GM12878 (cell line): ENCODE measurements around the gene TAS2R5. TPM values are rescaled to one million over a fixed set of nuclear protein-coding genes. Genes with fewer than 3 reads are reported as not detected.

Experiments
- ATAC-seq: fragments of 200-7000 bp; cut with Tn5 transposase; 3 replicates; pipeline ENCODE4 v1.9.1; 2020; ENCODE audit warnings: mild to moderate bottlenecking, moderate library complexity
- BruUV-seq: library from RNA; stranded (reverse); fragments of 400-500 nt; replicated peaks from 2 replicates; lab custom pipeline; 2021; lab: Mats Ljungman, UMichigan
- CTCF ChIA-PET: fragments of 300-600 bp; sonication (Branson Sonifier 250); formaldehyde crosslinking; extraction: SDS; loops from one replicate; lab custom pipeline; 2021; ENCODE audit warnings: inconsistent platforms; lab: Yijun Ruan, JAX
- POLR2A ChIA-PET: fragments of 350-600 bp; formaldehyde crosslinking; extraction: SDS; loops from one replicate; lab custom pipeline; 2021; ENCODE audit warnings: inconsistent platforms; lab: Charles Lee
- RAD21 ChIA-PET: fragments of 300-600 bp; sonication (Branson Sonifier 250); formaldehyde crosslinking; loops from one replicate; lab custom pipeline; 2023; ENCODE audit warnings: antibody characterized with exemption; ENCODE audit not compliant: unreplicated experiment; lab: Charles Lee
- SMC1A ChIA-PET: fragments of 300-600 bp; sonication (Branson Sonifier 250); formaldehyde crosslinking; loops from one replicate; lab custom pipeline; 2023; ENCODE audit not compliant: unreplicated experiment, uncharacterized antibody; lab: Charles Lee
- DNase-seq: peaks from one replicate; pipeline ENCODE4 v3.0.0-alpha.2; 2011; ENCODE audit warnings: low read depth, low spot score
- FAIRE-seq: peaks from 3 replicates; lab custom pipeline; 2011; peaks lifted over from hg19 to GRCh38; lab: Jason Lieb, UNC
- H2AFZ ChIP-seq: 2 replicates; pipeline ENCODE4 v1.6.0; 2011; ENCODE audit warnings: low read depth, low read length, control low read depth; ENCODE audit not compliant: control insufficient read depth
- H3K27ac ChIP-seq: 2 replicates; pipeline ENCODE4 v1.5.1; 2011; ENCODE audit warnings: control low read depth; ENCODE audit not compliant: control insufficient read depth, insufficient read depth
- H3K27me3 ChIP-seq, 2 experiments: replicated peaks in 1 of 2; 2 replicates each; pipeline versions ENCODE4 v1.6.0 to v1.6.1; 2011; ENCODE audit warnings: low read length in 1 of 2; ENCODE audit not compliant: control insufficient read depth in 2 of 2, insufficient read depth in 2 of 2
- H3K36me3 ChIP-seq, 2 experiments: 2 replicates each; pipeline ENCODE4 v1.5.1; 2011; ENCODE audit warnings: low read length in 1 of 2; ENCODE audit not compliant: control insufficient read depth in 2 of 2, insufficient read depth in 2 of 2
- H3K4me1 ChIP-seq: 2 replicates; pipeline ENCODE4 v1.6.1; 2011; ENCODE audit warnings: mild to moderate bottlenecking, low read length, moderate library complexity, mixed read lengths; ENCODE audit not compliant: control insufficient read depth, insufficient read depth
- H3K4me2 ChIP-seq: 2 replicates; pipeline ENCODE4 v1.6.0; 2011; ENCODE audit warnings: control low read depth; ENCODE audit not compliant: control insufficient read depth, insufficient read depth
- H3K4me3 ChIP-seq: fragments of 200-600 bp; sonication (generic); 2 replicates; pipeline ENCODE4 v1.5.1; 2016
- H3K79me2 ChIP-seq: 2 replicates; pipeline ENCODE4 v1.6.0; 2011; ENCODE audit warnings: low read length; ENCODE audit not compliant: control insufficient read depth, insufficient read depth
- H3K9ac ChIP-seq: 2 replicates; pipeline ENCODE4 v1.8.0; 2011; ENCODE audit warnings: low read length, control low read depth, mixed read lengths; ENCODE audit not compliant: control insufficient read depth, insufficient read depth
- H3K9me3 ChIP-seq: replicated peaks from 3 replicates; pipeline ENCODE4 v1.5.1; 2011; ENCODE audit warnings: mild to moderate bottlenecking, low read length; ENCODE audit not compliant: control insufficient read depth, insufficient read depth
- H4K20me1 ChIP-seq: 2 replicates; pipeline ENCODE4 v1.6.0; 2011; ENCODE audit not compliant: control insufficient read depth, insufficient read depth
- BCL3 ChIP-seq: IDR thresholded peaks from 2 replicates; pipeline ENCODE4 v1.6.1; 2011; ENCODE audit warnings: borderline replicate concordance, low read depth, mild to moderate bottlenecking, moderate library complexity, low read length; ENCODE audit not compliant: insufficient read depth, poor library complexity, severe bottlenecking
- CHD1 ChIP-seq: IDR thresholded peaks from 2 replicates; pipeline ENCODE4 v1.6.1; 2012; ENCODE audit warnings: low read depth, low read length, improper control_type of control experiment
- CHD4 ChIP-seq: fragments of 200-600 bp; sonication (generic); IDR thresholded peaks from 2 replicates; pipeline ENCODE4 v1.6.1; 2016; ENCODE audit warnings: mild to moderate bottlenecking
- ELK1 ChIP-seq: IDR thresholded peaks from 2 replicates; pipeline ENCODE4 v1.6.1; 2012; ENCODE audit warnings: low read depth, low read length, improper control_type of control experiment
- STAT1 ChIP-seq: fragments of 450-650 bp; conservative IDR thresholded peaks from 2 replicates; pipeline ENCODE4 v1.6.1; 2014; ENCODE audit warnings: antibody characterized with exemption, mild to moderate bottlenecking
- SUZ12 ChIP-seq: fragments of 200-600 bp; sonication (generic); IDR thresholded peaks from one replicate; pipeline ENCODE4 v1.6.1; 2018; ENCODE audit warnings: antibody characterized with exemption, mild to moderate bottlenecking; ENCODE audit not compliant: unreplicated experiment
- USF1 ChIP-seq: IDR thresholded peaks from 2 replicates; pipeline ENCODE4 v1.6.1; 2011; ENCODE audit warnings: borderline replicate concordance, low read depth, mild to moderate bottlenecking, moderate library complexity, mixed read lengths, low read length; ENCODE audit not compliant: insufficient read depth; ENCODE audit errors: extremely low read length
- ZBTB40 ChIP-seq: fragments of 450-650 bp; IDR thresholded peaks from 2 replicates; pipeline ENCODE4 v1.6.1; 2016; ENCODE audit warnings: mild to moderate bottlenecking, moderate library complexity, borderline replicate concordance
- ZNF207 ChIP-seq: fragments of 450-650 bp; IDR thresholded peaks from 2 replicates; pipeline ENCODE4 v1.6.1; 2014; ENCODE audit warnings: antibody characterized with exemption, mild to moderate bottlenecking, borderline replicate concordance
- WGBS: methylation state at CpG from one replicate; pipeline ENCODE4 v1.1.6; 2016; ENCODE audit warnings: low lambda C conversion rate; ENCODE audit not compliant: insufficient replicate concordance, insufficient coverage; ENCODE audit errors: missing lambda C conversion rate; 5-methylcytosine and 5-hydroxymethylcytosine counted together
- in situ Hi-C: fragments of 300-500 bp; cut with MboI; formaldehyde crosslinking; loops from 9 replicates; pipeline ENCODE4 v1.14.3; 2018; ENCODE audit warnings: mixed read lengths
- intact Hi-C: fragments of 100-400 bp; cut with micrococcal nuclease; formaldehyde crosslinking; loops from one replicate; pipeline ENCODE4 v1.14.2; 2022; ENCODE audit not compliant: unreplicated experiment
- polyA plus RNA-seq, 11 experiments: library from polyadenylated mRNA; depleted of rRNA in 4 of 11; unstranded in 6 of 11; stranded (reverse) in 5 of 11; fragments of >200 nt; fragmentation: Nextera tagmentation in 4 of 11; fragmentation: Illumina TruSeq in 1 of 11; extraction: Ambion mirVana in 4 of 11; extraction: Trizol in 1 of 11; gene quantifications; 1 replicate in 1 of 11; 2 replicates in 10 of 11; pipeline versions ENCODE4 v1.2.1 to v1.2.3, GENCODE V29; 2011 to 2016; ENCODE audit warnings: inconsistent platforms in 2 of 11, missing spikeins in 2 of 11, low read depth in 1 of 11
- total RNA-seq, 4 experiments: library from RNA; depleted of rRNA in 3 of 4; stranded (reverse); fragments of >200 nt in 3 of 4; fragmentation: Illumina TruSeq in 1 of 4; extraction: Trizol in 1 of 4; gene quantifications; 2 replicates each; pipeline versions ENCODE4 v1.2.1 to v1.2.3, GENCODE V29; 2013 to 2021

Gene TAS2R5
- total and polyA plus RNA-seq, 10 of the 15 experiments (the other 5 are each of a cell fraction or from before 2014, with no cell fraction given): 0.07 to 2.1 (median 0.44) TPM; not detected in 3

GRCh38 chr7:141837683-141838082 lies 47.7 kb downstream of the TAS2R5 start:
- intact Hi-C loops (no loop called here), in situ Hi-C loops (no loop called here)
- no peaks in the 10 kb centered on the region for H3K9me3 ChIP-seq
- no peak for ATAC-seq
- H3K27ac ChIP-seq: no peak overlapping the region
- no peaks in the 10 kb centered on the region for H4K20me1 ChIP-seq
- RAD21 ChIA-PET: no interaction called here
- 59% methylated on average over 5 of the region's 5 CpGs for WGBS
- no peak overlapping the region for H3K9ac ChIP-seq
- CTCF ChIA-PET: no interaction called here
- SMC1A ChIA-PET: no interaction called here
- H3K79me2 ChIP-seq: no peaks in the 10 kb centered on the region
- H3K27me3 ChIP-seq: no peaks in the 10 kb centered on the region
- no TSS peak for BruUV-seq
- H2AFZ ChIP-seq: no peak overlapping the region
- H3K4me3 ChIP-seq: no peak overlapping the region
- H3K4me1 ChIP-seq: no peaks in the 10 kb centered on the region
- POLR2A ChIA-PET: no interaction called here
- no peak for DNase-seq
- no peak for TF ChIP-seq CHD4
- no peak for FAIRE-seq
- H3K4me2 ChIP-seq: no peak overlapping the region
- H3K36me3 ChIP-seq: no peaks in the 10 kb centered on the region

DNA sequence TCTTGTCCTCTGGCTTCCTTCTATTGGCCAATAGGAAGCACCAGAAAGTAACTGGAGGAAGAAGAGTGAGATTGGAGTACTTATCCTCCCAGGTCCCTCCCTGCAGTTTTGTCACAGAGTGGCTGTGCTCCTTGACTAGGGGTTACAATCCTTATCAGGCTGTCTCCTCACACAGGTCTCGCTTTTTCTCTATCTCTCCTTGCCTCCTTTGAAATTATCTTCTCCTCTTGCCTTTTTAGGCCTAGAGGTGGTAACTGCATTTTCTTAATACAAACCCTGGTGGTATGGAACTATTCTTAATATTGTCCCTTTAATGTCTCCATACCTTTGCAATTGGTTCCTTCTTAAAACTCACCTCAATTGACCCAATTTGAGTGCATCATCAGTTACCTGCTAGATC lies 48.6 kb downstream of the TAS2R5 start:
- ChIA-PET CTCF (no interaction called here), SMC1A (no interaction called here), RAD21 (no interaction called here), POLR2A (no interaction called here)
- DNase-seq (no peak), ATAC-seq (no peak), FAIRE-seq (no peak)
- no peak overlapping the region for H3K4me2 ChIP-seq
- H3K27me3 ChIP-seq: no peaks in the 10 kb centered on the region
- in situ Hi-C loops (no loop called here), intact Hi-C loops (no loop called here)
- no peak overlapping the region for H3K4me3 ChIP-seq
- H3K79me2 ChIP-seq: no peaks in the 10 kb centered on the region
- no TSS peak for BruUV-seq
- no peak overlapping the region for H3K9ac ChIP-seq
- H3K27ac ChIP-seq: no peak overlapping the region
- no peaks in the 10 kb centered on the region for H3K9me3 ChIP-seq
- H4K20me1 ChIP-seq: no peaks in the 10 kb centered on the region
- whole genome bisulfite sequencing: 0% methylated on average over 1 of the region's 1 CpG
- no peak overlapping the region for H2AFZ ChIP-seq
- H3K4me1 ChIP-seq: no peaks in the 10 kb centered on the region
- no peaks in the 10 kb centered on the region for H3K36me3 ChIP-seq
- TF ChIP-seq CHD1 (no peak), USF1 (no peak), STAT1 (no peak), BCL3 (no peak), ZBTB40 (no peak), ZNF207 (no peak), SUZ12 (no peak), ELK1 (no peak)
